Endothelial cell of umbilical vein (primary cell): ENCODE measurements around the gene EIF2B1. TPM values are rescaled to one million over a fixed set of nuclear protein-coding genes. Genes with fewer than 3 reads are reported as not detected.

Source experiments
- BruUV-seq: library from RNA; stranded (reverse); fragments of 400-500 nt; replicated peaks from 2 replicates; lab custom pipeline; 2021; lab: Mats Ljungman, UMichigan
- CTCF ChIA-PET: fragments of 300-600, 350-600 bp; sonication (Branson Sonifier 250); formaldehyde crosslinking; loops from one replicate; lab custom pipeline; 2021; ENCODE audit warnings: antibody characterized with exemption, inconsistent platforms; lab: Charles Lee
- POLR2A ChIA-PET: fragments of 300-600, 350-600 bp; sonication (Branson Sonifier 250); formaldehyde crosslinking; loops from one replicate; lab custom pipeline; 2021; ENCODE audit warnings: antibody characterized with exemption, inconsistent platforms; lab: Charles Lee
- DNase-seq: peaks from one replicate; pipeline ENCODE4 v3.0.0-alpha.2; 2011; ENCODE audit warnings: low read depth, low spot score
- FAIRE-seq: peaks from 2 replicates; lab custom pipeline; 2011; peaks lifted over from hg19 to GRCh38; lab: Jason Lieb, UNC
- H2AFZ ChIP-seq: 2 replicates; pipeline ENCODE4 v1.6.0; 2012; ENCODE audit warnings: low read depth, low read length, control low read depth, inconsistent platforms
- H3K27ac ChIP-seq: 2 replicates; pipeline ENCODE4 v1.5.1; 2011; ENCODE audit warnings: low read depth, mild to moderate bottlenecking, control low read depth, low read length, moderate library complexity; ENCODE audit not compliant: insufficient read depth
- H3K27me3 ChIP-seq, 2 experiments: 2 replicates each; pipeline versions ENCODE4 v1.6.0 to v1.6.1; 2011; ENCODE audit warnings: low read length in 2 of 2, mixed read lengths in 1 of 2; ENCODE audit not compliant: control insufficient read depth in 2 of 2, insufficient read depth in 2 of 2
- H3K36me3 ChIP-seq, 2 experiments: 2 replicates in 1 of 2; 3 replicates in 1 of 2; pipeline ENCODE4 v1.5.1; 2011; ENCODE audit warnings: low read length in 2 of 2, mild to moderate bottlenecking in 1 of 2, moderate library complexity in 1 of 2; ENCODE audit not compliant: control insufficient read depth in 2 of 2, insufficient read depth in 2 of 2; ENCODE audit errors: extremely low read depth in 1 of 2
- H3K4me1 ChIP-seq: 3 replicates; pipeline ENCODE4 v1.5.1; 2011; ENCODE audit warnings: mild to moderate bottlenecking, low read length; ENCODE audit not compliant: control insufficient read depth, insufficient read depth; ENCODE audit errors: extremely low read depth
- H3K4me2 ChIP-seq: 2 replicates; pipeline ENCODE4 v1.6.1; 2011; ENCODE audit warnings: low read length, control low read depth, mixed read lengths; ENCODE audit not compliant: insufficient read depth
- H3K4me3 ChIP-seq, 3 experiments: fragments of 200-600 bp in 1 of 3; sonication (generic), shearing (Covaris generic) in 1 of 3; replicated peaks in 1 of 3; 2 replicates each; pipeline ENCODE4 v1.5.1; 2011 to 2016; ENCODE audit warnings: control low read depth in 3 of 3, low read length in 3 of 3, mild to moderate bottlenecking in 2 of 3, inconsistent platforms in 1 of 3, low read depth in 1 of 3, moderate library complexity in 1 of 3; ENCODE audit not compliant: insufficient read depth in 1 of 3
- H3K79me2 ChIP-seq: 2 replicates; pipeline ENCODE4 v1.6.0; 2012; ENCODE audit warnings: low read length, inconsistent platforms; ENCODE audit not compliant: control insufficient read depth, insufficient read depth
- H3K9ac ChIP-seq: replicated peaks from 2 replicates; pipeline ENCODE3; 2011; ENCODE audit warnings: low read length, control low read depth; ENCODE audit not compliant: insufficient read depth; ENCODE audit errors: extremely low read depth
- H3K9me1 ChIP-seq: replicated peaks from 3 replicates; pipeline ENCODE4 v1.6.0; 2011; ENCODE audit warnings: mild to moderate bottlenecking, low read length; ENCODE audit not compliant: control insufficient read depth, insufficient read depth; ENCODE audit errors: extremely low read depth
- H3K9me3 ChIP-seq: replicated peaks from 2 replicates; pipeline ENCODE4 v1.5.1; 2012; ENCODE audit warnings: low read length, inconsistent platforms; ENCODE audit not compliant: control insufficient read depth, insufficient read depth
- H4K20me1 ChIP-seq: replicated peaks from 2 replicates; pipeline ENCODE3; 2011; ENCODE audit warnings: mild to moderate bottlenecking, low read length; ENCODE audit not compliant: control insufficient read depth, insufficient read depth; ENCODE audit errors: extremely low read depth
- CTCF ChIP-seq, 2 donors: IDR thresholded peaks; 1 replicate in 1 of 2; 2 replicates in 1 of 2; pipeline ENCODE4 v1.5.1; 2011; ENCODE audit warnings: low read length in 2 of 2, mild to moderate bottlenecking in 2 of 2, moderate library complexity in 2 of 2, control low read depth in 1 of 2, inconsistent platforms in 1 of 2, low read depth in 1 of 2; ENCODE audit not compliant: insufficient read depth in 1 of 2; ENCODE audit errors: extremely low read depth in 1 of 2
- EZH2 ChIP-seq: IDR thresholded peaks from 2 replicates; pipeline ENCODE4 v1.6.1; 2012; ENCODE audit warnings: borderline replicate concordance, low read depth, mild to moderate bottlenecking, moderate library complexity, low read length, inconsistent platforms; ENCODE audit not compliant: severe bottlenecking
- FOS ChIP-seq: IDR thresholded peaks from 2 replicates; pipeline ENCODE4 v1.6.1; 2011; ENCODE audit warnings: mild to moderate bottlenecking, low read length, moderate library complexity, borderline replicate concordance; ENCODE audit not compliant: insufficient read depth
- GATA2 ChIP-seq: IDR thresholded peaks from 2 replicates; pipeline ENCODE4 v1.7.0; 2011; ENCODE audit warnings: low read depth, mild to moderate bottlenecking, moderate library complexity, mixed read lengths, low read length; ENCODE audit not compliant: insufficient read length, insufficient read depth
- JUN ChIP-seq: IDR thresholded peaks from 2 replicates; pipeline ENCODE4 v1.6.1; 2011; ENCODE audit warnings: borderline replicate concordance, low read depth; ENCODE audit not compliant: insufficient read length, insufficient read depth
- MYC ChIP-seq: IDR thresholded peaks from one replicate; pipeline ENCODE4 v1.6.1; 2011; ENCODE audit warnings: mild to moderate bottlenecking, low read depth, low read length
- POLR2A ChIP-seq: IDR thresholded peaks from 2 replicates; pipeline ENCODE4 v1.6.1; 2012; ENCODE audit warnings: low read depth, mild to moderate bottlenecking, control low read depth, low read length
- POLR2AphosphoS5 ChIP-seq: IDR thresholded peaks from 2 replicates; pipeline ENCODE4 v1.6.1; 2012; ENCODE audit warnings: low read depth, mild to moderate bottlenecking, control low read depth, low read length, moderate library complexity; ENCODE audit not compliant: insufficient read depth
- dilution Hi-C: fragments of 300-500 bp; cut with MboI; formaldehyde crosslinking; loops from one replicate; pipeline ENCODE4 v1.15.0; 2019; ENCODE audit warnings: low sequenced_read_pairs; ENCODE audit not compliant: extremely low pct_ligation_motif_present
- intact Hi-C: fragments of 100-400 bp; cut with micrococcal nuclease; formaldehyde crosslinking; loops from one replicate; pipeline ENCODE4 v1.10.0; 2022
- polyA plus RNA-seq, 4 experiments: library from polyadenylated mRNA; depleted of rRNA in 3 of 4; stranded (reverse) in 3 of 4; unstranded in 1 of 4; fragments of >200 nt; gene quantifications; 2 replicates each; pipeline versions ENCODE4 v1.2.1 to v1.2.3, GENCODE V29; 2011 to 2012; ENCODE audit warnings: missing spikeins in 1 of 4
- total RNA-seq: library from RNA; stranded (reverse); gene quantifications from 2 replicates; pipeline ENCODE4 v1.2.3, GENCODE V29; 2021
- TF ChIP-seq, protein P1 (sequence below): IDR thresholded peaks from 2 replicates; pipeline ENCODE4 v1.6.1; 2011; ENCODE audit not compliant: insufficient read depth, insufficient read length

The EIF2B1 gene
- total and polyA plus RNA-seq, 2 donors (not counting 3 experiments of a cell fraction or from before 2014, with no cell fraction given) = 32.6 to 61.8 TPM

GRCh38 chr12:123655420-123655819 is 21.9 kb upstream of the EIF2B1 start:
- no peak overlapping the region for H3K4me2 ChIP-seq
- dilution Hi-C loops (no loop called here), intact Hi-C loops (no loop called here)
- ChIA-PET POLR2A (no interaction called here), CTCF (no interaction called here)
- FAIRE-seq (no peak), DNase-seq (no peak)
- no peaks in the 10 kb centered on the region for H3K79me2 ChIP-seq
- no peak overlapping the region for H3K9ac ChIP-seq
- no TSS peak for BruUV-seq
- H3K27ac ChIP-seq = no peak overlapping the region
- no peaks in the 10 kb centered on the region for H3K9me3 ChIP-seq
- H3K4me3 ChIP-seq = no peak overlapping the region
- no peak overlapping the region for H2AFZ ChIP-seq
- H3K4me1 ChIP-seq = no peaks in the 10 kb centered on the region
- H4K20me1 ChIP-seq = no peaks in the 10 kb centered on the region
- no peak for TF ChIP-seq MYC
- TF ChIP-seq GATA2 = no peak
- TF ChIP-seq JUN = no peak
- TF ChIP-seq EZH2 = no peak
- TF ChIP-seq FOS = no peak
- no peak for TF ChIP-seq CTCF (IDR thresholded peaks at IDR 0.05; ENCODE audit: extremely low read depth in 1 of 2, insufficient read depth in 1 of 2, low read depth in 1 of 2, low read length in 2 of 2)
- TF ChIP-seq POLR2A = no peak
- no peak for TF ChIP-seq POLR2AphosphoS5
- TF ChIP-seq, protein P1, sequence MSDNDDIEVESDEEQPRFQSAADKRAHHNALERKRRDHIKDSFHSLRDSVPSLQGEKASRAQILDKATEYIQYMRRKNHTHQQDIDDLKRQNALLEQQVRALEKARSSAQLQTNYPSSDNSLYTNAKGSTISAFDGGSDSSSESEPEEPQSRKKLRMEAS = no peak
- H3K9me1 ChIP-seq = no peaks in the 10 kb centered on the region
- peaks cover 6 to 10% of the 10 kb centered on the region in 2 experiments for H3K36me3 ChIP-seq
- no peaks in the 10 kb centered on the region for H3K27me3 ChIP-seq
